ENCODE measurements around the gene SNRNP70.
"Not testable (repeated sequence)": the region's sequence is repeated elsewhere in the genome, so short reads cannot be mapped to it uniquely, and the experiment has no call there.

SNRNP70 gene

DNA sequence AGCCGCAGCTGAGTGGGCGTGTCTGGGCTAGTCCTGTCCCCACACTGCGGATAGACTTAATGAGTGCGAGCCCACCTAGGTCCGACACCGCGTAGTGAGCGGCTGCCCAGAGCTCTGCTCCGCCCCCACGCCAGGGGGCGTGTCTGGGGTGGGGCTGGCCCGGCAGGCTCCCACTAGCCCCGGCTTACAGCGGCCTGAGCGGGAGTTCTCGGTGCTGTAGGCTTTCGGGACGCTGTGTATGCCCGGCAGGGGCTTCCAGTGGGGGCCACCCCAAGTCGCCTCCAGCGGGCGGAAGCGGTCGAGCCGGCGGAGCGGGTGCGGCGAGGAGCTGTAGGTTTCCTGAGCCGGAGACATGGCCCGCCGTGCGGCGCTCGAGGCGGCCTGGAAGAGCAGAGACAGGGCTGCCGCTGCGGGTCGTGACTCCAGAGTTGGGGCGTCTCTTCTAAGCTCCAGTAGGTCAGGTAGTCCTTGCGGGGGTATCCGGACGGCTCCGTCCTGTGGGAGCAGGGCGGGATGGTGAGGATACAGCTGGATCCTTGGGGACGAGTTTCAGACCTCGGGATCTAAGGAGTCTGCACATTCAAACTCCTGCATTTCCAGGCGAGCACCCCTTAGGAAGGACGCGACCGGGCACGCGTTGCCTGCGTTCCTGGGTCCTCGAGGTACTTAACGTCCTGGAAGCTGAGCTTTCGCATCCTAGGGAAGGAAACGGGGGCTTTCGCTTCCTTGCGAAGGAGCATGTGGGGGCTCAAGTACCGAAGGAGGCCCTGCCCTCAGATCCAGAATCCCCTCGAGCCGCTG is 28.9 kb upstream of the SNRNP70 start:
- TF ChIP-seq, protein P1, sequence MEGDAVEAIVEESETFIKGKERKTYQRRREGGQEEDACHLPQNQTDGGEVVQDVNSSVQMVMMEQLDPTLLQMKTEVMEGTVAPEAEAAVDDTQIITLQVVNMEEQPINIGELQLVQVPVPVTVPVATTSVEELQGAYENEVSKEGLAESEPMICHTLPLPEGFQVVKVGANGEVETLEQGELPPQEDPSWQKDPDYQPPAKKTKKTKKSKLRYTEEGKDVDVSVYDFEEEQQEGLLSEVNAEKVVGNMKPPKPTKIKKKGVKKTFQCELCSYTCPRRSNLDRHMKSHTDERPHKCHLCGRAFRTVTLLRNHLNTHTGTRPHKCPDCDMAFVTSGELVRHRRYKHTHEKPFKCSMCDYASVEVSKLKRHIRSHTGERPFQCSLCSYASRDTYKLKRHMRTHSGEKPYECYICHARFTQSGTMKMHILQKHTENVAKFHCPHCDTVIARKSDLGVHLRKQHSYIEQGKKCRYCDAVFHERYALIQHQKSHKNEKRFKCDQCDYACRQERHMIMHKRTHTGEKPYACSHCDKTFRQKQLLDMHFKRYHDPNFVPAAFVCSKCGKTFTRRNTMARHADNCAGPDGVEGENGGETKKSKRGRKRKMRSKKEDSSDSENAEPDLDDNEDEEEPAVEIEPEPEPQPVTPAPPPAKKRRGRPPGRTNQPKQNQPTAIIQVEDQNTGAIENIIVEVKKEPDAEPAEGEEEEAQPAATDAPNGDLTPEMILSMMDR (IDR thresholded peaks at IDR 0.05; ENCODE audit: control insufficient read depth, insufficient read depth, low read depth, low read length, missing control alignments) = peak; percentile 26
- DNase-seq (ENCODE audit: low read depth) = no peak

DNA sequence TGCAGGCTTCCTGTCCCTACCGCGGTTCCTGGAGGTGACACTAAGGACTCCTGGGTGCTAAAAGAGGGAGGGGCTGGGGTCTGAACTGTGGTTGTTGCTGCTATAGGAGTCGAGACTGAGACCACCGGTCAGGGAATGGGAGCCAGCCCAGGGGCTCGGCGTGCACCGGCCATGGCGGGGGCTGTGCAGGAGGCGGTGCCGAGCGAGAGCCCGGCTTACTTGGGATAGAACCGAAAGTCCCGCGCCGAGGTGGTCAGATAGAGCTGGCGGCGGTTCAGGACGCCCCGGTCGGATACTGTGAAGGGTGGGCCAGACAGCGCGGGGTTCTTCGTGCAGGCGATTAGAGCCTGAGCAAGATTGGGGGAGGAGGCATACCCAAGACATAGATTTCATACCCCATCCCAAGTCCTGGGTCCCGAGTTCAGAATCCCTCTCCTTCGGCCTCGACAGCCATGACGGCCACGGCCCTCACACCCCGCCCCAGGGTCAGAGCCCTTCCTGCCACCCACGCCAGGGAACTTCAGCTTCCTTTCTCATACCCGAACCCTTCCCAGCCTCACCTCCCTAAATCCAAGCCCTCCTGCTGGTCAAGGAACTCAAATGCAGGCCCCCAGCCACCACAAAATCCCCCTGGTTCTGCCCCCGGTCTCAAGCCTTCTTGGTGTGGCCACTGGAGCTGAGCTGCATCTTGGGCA is 28.2 kb upstream of the SNRNP70 start:
- not testable (repeated sequence) for DNase-seq (ENCODE audit: low read depth)
- peak overlapping the region; percentile 54 for H3K4me3 ChIP-seq (ENCODE audit: control insufficient read depth, low read depth, low read length)

More for the DNA sequence above, 28.9 kb upstream of the SNRNP70 start:
- peak overlapping the region; percentile 54 for H3K4me3 ChIP-seq (ENCODE audit: control insufficient read depth, low read depth, low read length)

DNA sequence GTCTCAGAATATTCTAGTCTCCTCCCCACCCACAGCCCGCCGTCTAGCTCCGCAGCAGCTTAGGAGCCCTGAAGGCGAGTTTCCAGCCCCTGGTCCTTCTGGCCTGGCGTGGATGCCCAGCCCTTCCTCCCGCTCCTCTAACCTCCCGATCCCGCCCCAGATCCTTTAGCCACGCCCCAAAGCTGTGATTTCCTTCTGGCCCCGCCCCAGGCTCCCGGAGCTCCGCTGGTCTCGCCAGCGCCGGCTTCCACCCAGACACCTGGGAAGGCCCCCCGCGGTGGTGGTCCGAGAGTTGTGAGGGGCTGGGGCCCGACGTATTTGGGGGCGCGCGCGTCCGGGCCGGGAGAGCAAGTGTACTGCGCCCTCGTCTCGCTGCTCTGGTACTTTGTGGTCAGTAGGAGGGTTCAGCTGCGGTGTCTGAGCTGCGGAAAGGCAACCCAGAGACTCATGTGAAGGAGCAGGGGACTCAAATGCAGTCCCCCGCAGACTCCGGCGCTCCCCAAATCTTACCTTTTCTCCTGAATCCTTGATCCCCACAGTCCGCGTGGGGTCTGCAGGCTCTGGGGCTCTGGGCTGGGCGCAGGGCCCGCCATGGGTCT is 27.5 kb upstream of the SNRNP70 start, which contains the start of gene CGB7:
CGB7 (minus strand) TSS at position 114 of the 599 bp plus-strand sequence. CDS start 2,374 bp downstream, outside the sequence.
- peak within 1 kb of the TSS; percentile 54 for H3K4me3 ChIP-seq (ENCODE audit: control insufficient read depth, low read depth, low read length)
- no peak for DNase-seq (ENCODE audit: low read depth)
- TF ChIP-seq, protein P1 (IDR thresholded peaks at IDR 0.05; ENCODE audit: control insufficient read depth, insufficient read depth, low read depth, low read length, missing control alignments) = no peak

GRCh38 chr19:49058562-49058961 is 26.7 kb upstream of the SNRNP70 start:
- DNase-seq (ENCODE audit: low read depth) = no peak
- TF ChIP-seq, protein P1 (IDR thresholded peaks at IDR 0.05; ENCODE audit: control insufficient read depth, insufficient read depth, low read depth, low read length, missing control alignments) = no peak
- no peak overlapping the region for H3K4me3 ChIP-seq (ENCODE audit: control insufficient read depth, low read depth, low read length)

- TF ChIP-seq, protein P1 (IDR thresholded peaks at IDR 0.05; ENCODE audit: control insufficient read depth, insufficient read depth, low read depth, low read length, missing control alignments) = no peak
- H3K4me3 ChIP-seq (ENCODE audit: control insufficient read depth, low read depth, low read length) = no peak overlapping the region
- no peak for DNase-seq (ENCODE audit: low read depth)
Measured at GRCh38 chr19:49059053-49059452, 26.2 kb upstream of the SNRNP70 start.

GRCh38 chr19:49061000-49061399 is 24.3 kb upstream of the SNRNP70 start:
- no peak for DNase-seq (ENCODE audit: low read depth)
- no peak overlapping the region for H3K4me3 ChIP-seq (ENCODE audit: control insufficient read depth, low read depth, low read length)
- TF ChIP-seq, protein P1 (IDR thresholded peaks at IDR 0.05; ENCODE audit: control insufficient read depth, insufficient read depth, low read depth, low read length, missing control alignments) = no peak

Measured in AG09309 (cell line).